ENCODE measurements around the gene NNT. TPM values are rescaled to one million over a fixed set of nuclear protein-coding genes. Genes with fewer than 3 reads are reported as not detected.
A peak's percentile ranks its signal among the peaks of the same experiment; 100 is the strongest.

NNT gene
- total RNA-seq, 1 donor from 2014 or later, result 656 TPM

GRCh38 chr5:43623048-43623680, 20.2 kb downstream of the NNT start:
- Histone ChIP-seq H3K36me3 (peaks cover 36% of the 10 kb centered on the region), H3K27me3 (ENCODE audit: low read depth) (no peaks in the 10 kb centered on the region), H3K4me1 (peaks cover 68% of the 10 kb centered on the region), H3K4me3 (no peak overlapping the region), H3K9me3 (replicated peaks) (no peaks in the 10 kb centered on the region), H3K27ac (replicated peaks) (peak overlapping the region; percentile 43)
- DNase-seq, result no peak
- intact Hi-C loops (cut with micrococcal nuclease), result no loop called here
- no peak for TF ChIP-seq CTCF (IDR thresholded peaks at IDR 0.05; ENCODE audit: borderline replicate concordance)

- intact Hi-C loops (cut with micrococcal nuclease), result no loop called here
- Histone ChIP-seq H3K9me3 (replicated peaks) (no peaks in the 10 kb centered on the region), H3K36me3 (peaks cover 32% of the 10 kb centered on the region), H3K27me3 (ENCODE audit: low read depth) (no peaks in the 10 kb centered on the region), H3K27ac (replicated peaks) (peak overlapping the region; percentile 74), H3K4me3 (no peak overlapping the region), H3K4me1 (peaks cover 72% of the 10 kb centered on the region)
- peak; percentile 66 for TF ChIP-seq CTCF (IDR thresholded peaks at IDR 0.05; ENCODE audit: borderline replicate concordance)
- no peak for DNase-seq
Observed at GRCh38 chr5:43627028-43627427, 24.0 kb downstream of the NNT start.

DNA sequence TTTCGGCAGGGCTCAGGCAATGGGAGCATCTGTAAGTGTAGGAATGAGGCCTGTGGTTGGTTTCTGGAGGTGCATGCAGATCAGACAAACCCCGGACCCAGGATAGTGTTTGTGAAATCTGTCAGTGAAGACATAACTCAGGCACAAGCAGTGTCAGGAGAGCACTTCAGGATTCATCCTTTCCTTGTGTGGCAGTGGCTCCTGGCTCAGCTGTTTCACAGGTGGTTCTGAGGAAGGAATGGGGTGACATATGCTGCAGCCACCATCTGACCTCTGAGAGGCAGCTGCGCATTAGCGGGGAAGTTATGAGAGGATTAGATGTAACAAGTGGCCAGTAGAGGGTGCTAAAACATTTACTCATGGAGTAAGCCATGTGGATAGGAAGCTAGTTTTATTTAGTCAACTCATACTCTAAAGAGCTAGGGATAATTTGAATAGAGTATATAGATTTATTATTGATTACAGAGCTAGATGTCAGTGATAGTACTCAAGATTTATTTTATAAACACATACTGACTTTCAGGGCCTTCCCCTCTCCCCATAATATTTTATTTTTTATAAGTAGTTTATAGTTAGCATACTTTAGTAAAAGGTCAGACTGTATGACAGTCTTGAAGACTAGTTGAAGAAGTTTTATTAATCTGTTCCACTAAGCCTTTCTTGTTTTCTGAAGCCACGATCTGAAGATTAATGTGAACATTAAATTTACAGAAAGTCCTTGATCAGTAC, 28.4 kb downstream of the NNT start:
- H3K9me3 ChIP-seq (replicated peaks), result no peaks in the 10 kb centered on the region
- peak overlapping the region; percentile 61 for H3K27ac ChIP-seq (replicated peaks)
- H3K27me3 ChIP-seq (ENCODE audit: low read depth), result no peaks in the 10 kb centered on the region
- peaks cover 91% of the 10 kb centered on the region for H3K4me1 ChIP-seq
- peak; percentile 75 for TF ChIP-seq CTCF (IDR thresholded peaks at IDR 0.05; ENCODE audit: borderline replicate concordance)
- H3K4me3 ChIP-seq, result no peak overlapping the region
- intact Hi-C loops (cut with micrococcal nuclease), result no loop called here
- peaks cover 42% of the 10 kb centered on the region for H3K36me3 ChIP-seq
- DNase-seq, result peak; percentile 19

GRCh38 chr5:43634621-43635020, 31.6 kb downstream of the NNT start:
- Histone ChIP-seq H3K36me3 (peaks cover 27% of the 10 kb centered on the region), H3K27ac (replicated peaks) (peak overlapping the region; percentile 56), H3K27me3 (ENCODE audit: low read depth) (no peaks in the 10 kb centered on the region), H3K4me3 (no peak overlapping the region), H3K9me3 (replicated peaks) (no peaks in the 10 kb centered on the region), H3K4me1 (peaks cover 98% of the 10 kb centered on the region)
- no peak for DNase-seq
- intact Hi-C loops (cut with micrococcal nuclease), result no loop called here
- TF ChIP-seq CTCF (IDR thresholded peaks at IDR 0.05; ENCODE audit: borderline replicate concordance), result no peak

DNA sequence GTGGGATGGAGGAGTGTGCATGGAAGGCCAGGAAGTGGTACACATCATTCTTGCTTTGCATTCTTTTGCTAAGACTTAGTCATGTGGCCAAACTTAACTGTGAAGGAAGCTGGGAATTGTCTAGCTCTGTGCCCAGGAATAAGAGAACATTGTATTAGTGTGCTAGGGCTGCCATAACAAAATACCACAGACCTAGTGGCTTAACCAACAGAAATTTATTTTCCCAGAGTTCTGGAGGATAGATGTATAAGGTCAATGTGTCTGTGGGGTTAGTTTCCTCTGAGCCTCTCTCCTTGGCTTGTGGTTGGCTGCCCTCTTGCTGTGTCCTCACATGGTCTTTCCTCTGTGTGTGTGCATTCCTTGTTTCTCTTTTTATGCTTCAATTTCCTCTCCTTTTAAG, 32.4 kb downstream of the NNT start:
- Histone ChIP-seq H3K27ac (replicated peaks) (peak overlapping the region; percentile 56), H3K4me3 (no peak overlapping the region), H3K36me3 (peaks cover 27% of the 10 kb centered on the region), H3K9me3 (replicated peaks) (no peaks in the 10 kb centered on the region), H3K27me3 (ENCODE audit: low read depth) (no peaks in the 10 kb centered on the region), H3K4me1 (peaks cover 98% of the 10 kb centered on the region)
- TF ChIP-seq CTCF (IDR thresholded peaks at IDR 0.05; ENCODE audit: borderline replicate concordance), result no peak
- DNase-seq, result no peak
- intact Hi-C loops (cut with micrococcal nuclease), result no loop called here
